Mesothelial cell of epicardium (in vitro differentiated cells): ENCODE measurements around the gene PLA2G2E. TPM values are rescaled to one million over a fixed set of nuclear protein-coding genes. Genes with fewer than 3 reads are reported as not detected.

Experiments
- DNase-seq, 2 experiments: peaks; one replicate each; pipeline ENCODE4 v3.0.0; 2021; ENCODE audit warnings: low spot score in 2 of 2; ENCODE audit not compliant: unreplicated experiment in 2 of 2
- H3K27ac Mint-ChIP-seq: 2 replicates; pipeline ENCODE4 v1.8.0; 2021; ENCODE audit warnings: mixed read lengths
- H3K27me3 Mint-ChIP-seq: 2 replicates; pipeline ENCODE4 v1.8.0; 2021; ENCODE audit warnings: low read depth, mixed read lengths
- H3K36me3 Mint-ChIP-seq: 2 replicates; pipeline ENCODE4 v1.8.0; 2021; ENCODE audit warnings: mixed read lengths
- H3K4me1 Mint-ChIP-seq: 2 replicates; pipeline ENCODE4 v1.8.0; 2021; ENCODE audit warnings: mixed read lengths
- H3K4me3 Mint-ChIP-seq: 2 replicates; pipeline ENCODE4 v1.8.0; 2021; ENCODE audit warnings: mild to moderate bottlenecking, moderate library complexity, mixed read lengths
- H3K9me3 Mint-ChIP-seq: 2 replicates; pipeline ENCODE4 v1.8.0; 2021; ENCODE audit warnings: mixed read lengths
- CTCF ChIP-seq: fragments of 200-600 bp; sonication (generic); IDR thresholded peaks from one replicate; pipeline ENCODE4 v1.5.0; 2021; ENCODE audit warnings: antibody characterized with exemption; ENCODE audit not compliant: unreplicated experiment
- total RNA-seq: library from RNA; stranded (reverse); gene quantifications from 3 replicates; pipeline ENCODE4 v1.2.1, GENCODE V29; 2021

The PLA2G2E gene
- total RNA-seq, 1 donor from 2014 or later, result not detected

- no peak for DNase-seq
- H3K4me1 Mint-ChIP-seq, result peaks cover 13% of the 10 kb centered on the region
- no peak overlapping the region for H3K27ac Mint-ChIP-seq
- H3K9me3 Mint-ChIP-seq, result no peaks in the 10 kb centered on the region
- TF ChIP-seq CTCF, result no peak
- no peaks in the 10 kb centered on the region for H3K36me3 Mint-ChIP-seq
- H3K4me3 Mint-ChIP-seq, result no peak overlapping the region
- no peaks in the 10 kb centered on the region for H3K27me3 Mint-ChIP-seq
Measured at GRCh38 chr1:19920132-19920710, 3.2 kb downstream of the PLA2G2E start.

GRCh38 chr1:19918057-19918456 is 5.4 kb downstream of the PLA2G2E start:
- DNase-seq, result peak; percentile 75 to 90
- H3K36me3 Mint-ChIP-seq, result peaks cover 9% of the 10 kb centered on the region
- peak overlapping the region; percentile 75 for H3K27ac Mint-ChIP-seq
- H3K9me3 Mint-ChIP-seq, result no peaks in the 10 kb centered on the region
- TF ChIP-seq CTCF, result peak; percentile 84
- H3K4me1 Mint-ChIP-seq, result peaks cover 9% of the 10 kb centered on the region
- no peaks in the 10 kb centered on the region for H3K27me3 Mint-ChIP-seq
- no peak overlapping the region for H3K4me3 Mint-ChIP-seq

GRCh38 chr1:19910650-19911049 is 12.8 kb downstream of the PLA2G2E start:
- TF ChIP-seq CTCF, result no peak
- Mint-ChIP-seq H3K27me3 (no peaks in the 10 kb centered on the region), H3K4me3 (no peak overlapping the region), H3K36me3 (peaks cover 41% of the 10 kb centered on the region), H3K27ac (no peak overlapping the region), H3K9me3 (no peaks in the 10 kb centered on the region), H3K4me1 (no peaks in the 10 kb centered on the region)
- DNase-seq, result no peak

GRCh38 chr1:19909971-19910370 is 13.4 kb downstream of the PLA2G2E start:
- Mint-ChIP-seq H3K27me3 (no peaks in the 10 kb centered on the region), H3K4me1 (no peaks in the 10 kb centered on the region), H3K9me3 (no peaks in the 10 kb centered on the region), H3K36me3 (peaks cover 44% of the 10 kb centered on the region), H3K27ac (no peak overlapping the region), H3K4me3 (no peak overlapping the region)
- TF ChIP-seq CTCF, result no peak
- no peak for DNase-seq

- no peak overlapping the region for H3K27ac Mint-ChIP-seq
- no peaks in the 10 kb centered on the region for H3K27me3 Mint-ChIP-seq
- no peak for TF ChIP-seq CTCF
- peaks cover 47% of the 10 kb centered on the region for H3K36me3 Mint-ChIP-seq
- H3K4me1 Mint-ChIP-seq, result no peaks in the 10 kb centered on the region
- no peaks in the 10 kb centered on the region for H3K9me3 Mint-ChIP-seq
- H3K4me3 Mint-ChIP-seq, result no peak overlapping the region
- DNase-seq, result no peak
Measured at GRCh38 chr1:19909392-19909791, 14.0 kb downstream of the PLA2G2E start.

- peaks cover 43% of the 10 kb centered on the region for H3K36me3 Mint-ChIP-seq
- no peak for DNase-seq
Measured at GRCh38 chr1:19907456-19907855, 16.0 kb downstream of the PLA2G2E start.

More at GRCh38 chr1:19907456-19907855, 16.0 kb downstream of the PLA2G2E start:
- Mint-ChIP-seq H3K9me3 (no peaks in the 10 kb centered on the region), H3K27me3 (no peaks in the 10 kb centered on the region), H3K27ac (no peak overlapping the region), H3K4me1 (no peaks in the 10 kb centered on the region), H3K4me3 (no peak overlapping the region)
- no peak for TF ChIP-seq CTCF
